OCI-LY7 (cell line): ENCODE data around the gene GALR3.

Experiments
- CTCF ChIP-seq: fragments of 200-600 bp; sonication (generic); conservative IDR thresholded peaks from 2 replicates; pipeline ENCODE4 v1.5.1; 2014; ENCODE audit warnings: mild to moderate bottlenecking, antibody characterized with exemption, low read length, moderate library complexity, mixed read lengths
- EZH2phosphoT487 ChIP-seq: fragments of 200-600 bp; sonication (generic); IDR thresholded peaks from 2 replicates; pipeline ENCODE4 v1.6.1; 2018; ENCODE audit warnings: low read depth, borderline replicate concordance, mild to moderate bottlenecking, mixed run types, antibody characterized with exemption, low read length, moderate library complexity, mixed read lengths

DNA sequence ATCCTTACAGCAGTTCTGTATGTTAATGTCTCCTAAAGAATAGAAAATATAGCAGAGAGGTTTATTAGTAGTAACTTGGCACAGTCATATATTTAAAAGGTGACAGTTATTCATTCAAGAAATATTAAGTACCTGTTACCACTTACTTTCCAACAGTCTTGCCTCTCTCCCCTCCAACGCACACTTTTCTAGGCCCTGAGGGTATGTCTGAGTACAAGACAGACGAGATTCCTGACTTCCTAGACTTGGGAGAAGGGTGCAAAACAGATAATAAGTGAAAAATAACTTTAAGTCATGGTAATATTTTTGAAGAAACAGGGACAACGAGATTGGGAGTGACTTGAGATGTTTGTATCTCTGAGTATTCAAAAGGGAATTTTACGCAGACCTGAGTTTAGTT, 27.6 kb downstream of the GALR3 start:
- TF ChIP-seq CTCF, result no peak
- no peak for TF ChIP-seq EZH2phosphoT487
